PC-9 (cell line): ENCODE measurements around the gene MPPE1. TPM values are rescaled to one million over a fixed set of nuclear protein-coding genes. Genes with fewer than 3 reads are reported as not detected.

Experiments used
- BruUV-seq: library from RNA; stranded (reverse); fragments of 400-500 nt; replicated peaks from 2 replicates; lab custom pipeline; 2021; lab: Mats Ljungman, UMichigan
- CTCF ChIA-PET: fragments of 300-600 bp; sonication (Branson Sonifier 250); formaldehyde crosslinking; loops from one replicate; lab custom pipeline; 2022; ENCODE audit warnings: antibody characterized with exemption; lab: Charles Lee
- POLR2A ChIA-PET: fragments of 300-600 bp; sonication (Branson Sonifier 250); formaldehyde crosslinking; loops from one replicate; lab custom pipeline; 2022; ENCODE audit warnings: antibody characterized with exemption; ENCODE audit not compliant: unreplicated experiment; lab: Charles Lee
- DNase-seq, 2 experiments: peaks; one replicate each; pipeline versions ENCODE4 v3.0.0 to v3.0.0-alpha.2; 2015 to 2022; ENCODE audit warnings: mixed read lengths in 1 of 2
- H2AFZ ChIP-seq: fragments of 200-600 bp; sonication (generic); 2 replicates; pipeline ENCODE4 v1.8.1; 2017; ENCODE audit warnings: antibody characterized with exemption
- H3F3A ChIP-seq: fragments of 200-600 bp; sonication (generic); 2 replicates; pipeline ENCODE4 v1.8.1; 2017; ENCODE audit warnings: antibody characterized with exemption, mild to moderate bottlenecking, low read depth; ENCODE audit not compliant: insufficient read depth
- H3K27ac ChIP-seq: fragments of 200-600 bp; sonication (generic); 2 replicates; pipeline ENCODE4 v1.6.1; 2016; ENCODE audit warnings: mixed run types
- H3K27me3 ChIP-seq: fragments of 200-600 bp; sonication (generic); 2 replicates; pipeline ENCODE4 v1.6.1; 2016; ENCODE audit warnings: low read depth, mixed run types; ENCODE audit not compliant: insufficient read depth
- H3K36me3 ChIP-seq: fragments of 200-600 bp; sonication (generic); 2 replicates; pipeline ENCODE4 v1.6.1; 2016; ENCODE audit warnings: low read depth, mixed run types
- H3K4me1 ChIP-seq: fragments of 200-600 bp; sonication (generic); replicated peaks from 2 replicates; pipeline ENCODE4 v1.6.1; 2016; ENCODE audit warnings: mixed run types; ENCODE audit not compliant: insufficient read depth
- H3K4me2 ChIP-seq: fragments of 200-600 bp; sonication (generic); 2 replicates; pipeline ENCODE4 v1.6.1; 2017; ENCODE audit warnings: mixed run types
- H3K4me3 ChIP-seq: fragments of 200-600 bp; sonication (generic); 2 replicates; pipeline ENCODE4 v1.6.1; 2016; ENCODE audit warnings: mixed run types
- H3K79me2 ChIP-seq: fragments of 200-600 bp; sonication (generic); 2 replicates; pipeline ENCODE4 v1.6.1; 2017; ENCODE audit warnings: low read depth, mixed run types
- H3K9me2 ChIP-seq: fragments of 200-600 bp; sonication (generic); 2 replicates; pipeline ENCODE4 v1.8.1; 2017; ENCODE audit warnings: mild to moderate bottlenecking; ENCODE audit not compliant: insufficient read depth
- H3K9me3 ChIP-seq: fragments of 200-600 bp; sonication (generic); 2 replicates; pipeline ENCODE4 v1.8.1; 2016; ENCODE audit warnings: low read depth; ENCODE audit not compliant: insufficient read depth
- H4K20me1 ChIP-seq: fragments of 200-600 bp; sonication (generic); 2 replicates; pipeline ENCODE4 v1.8.1; 2017; ENCODE audit not compliant: insufficient read depth
- EZH2 ChIP-seq: fragments of 200-600 bp; sonication (generic); IDR thresholded peaks from 2 replicates; pipeline ENCODE4 v1.8.0; 2017; ENCODE audit warnings: antibody characterized with exemption, low read depth
- intact Hi-C: fragments of 100-400 bp; cut with micrococcal nuclease; formaldehyde crosslinking; loops from one replicate; pipeline ENCODE4 v1.10.0; 2022; ENCODE audit not compliant: unreplicated experiment
- total RNA-seq: library from RNA; stranded (reverse); gene quantifications from 2 replicates; pipeline ENCODE4 v1.2.3, GENCODE V29; 2021
- TF ChIP-seq, protein P1 (sequence below): fragments of 200-600 bp; sonication (generic); conservative IDR thresholded peaks from 2 replicates; pipeline ENCODE4 v1.6.1; 2017; ENCODE audit warnings: mixed run types, antibody characterized with exemption, mild to moderate bottlenecking, moderate library complexity

Gene MPPE1
- total RNA-seq, 1 experiment from 2014 or later, result 40.7 TPM

DNA sequence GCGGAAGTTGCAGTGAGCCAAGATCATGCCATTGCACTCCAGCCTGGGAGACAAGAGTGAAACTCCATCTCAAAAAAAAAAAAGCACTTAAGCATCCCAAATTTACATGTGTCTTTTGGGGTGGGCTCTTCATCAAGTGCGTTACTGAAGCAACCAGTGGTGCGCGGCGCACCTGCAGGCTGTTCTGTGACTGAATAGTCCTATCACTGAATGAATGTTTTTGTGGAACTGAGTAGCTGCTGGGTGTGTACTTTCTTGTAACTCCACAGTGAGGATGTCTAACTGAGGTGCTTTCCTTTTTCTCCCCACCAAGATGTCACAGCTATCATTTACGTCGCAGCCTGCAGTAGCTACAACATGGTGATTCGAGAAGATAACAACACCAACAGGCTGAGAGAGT lies 39.9 kb downstream of the MPPE1 start:
- Histone ChIP-seq H2AFZ (no peak overlapping the region), H3K36me3 (no peaks in the 10 kb centered on the region), H3K4me2 (no peak overlapping the region), H3F3A (no peaks in the 10 kb centered on the region; the same call in 1 of the 2 replicates), H3K27me3 (no peaks in the 10 kb centered on the region), H3K4me1 (no peaks in the 10 kb centered on the region), H4K20me1 (no peaks in the 10 kb centered on the region), H3K79me2 (no peaks in the 10 kb centered on the region), H3K4me3 (no peak overlapping the region), H3K9me2 (no peaks in the 10 kb centered on the region), H3K27ac (no peak overlapping the region), H3K9me3 (no peaks in the 10 kb centered on the region)
- ChIA-PET POLR2A (interaction anchor here (0.7 kb wide), 1 partner anchor 18 kb away, joined by 11 read pairs; no protein-coding TSS in a partner anchor), CTCF (interaction anchor here (0.7 kb wide), 1 partner anchor 327 kb away, joined by 4 read pairs; no protein-coding TSS in a partner anchor)
- no peak for TF ChIP-seq EZH2
- TF ChIP-seq, protein P1, sequence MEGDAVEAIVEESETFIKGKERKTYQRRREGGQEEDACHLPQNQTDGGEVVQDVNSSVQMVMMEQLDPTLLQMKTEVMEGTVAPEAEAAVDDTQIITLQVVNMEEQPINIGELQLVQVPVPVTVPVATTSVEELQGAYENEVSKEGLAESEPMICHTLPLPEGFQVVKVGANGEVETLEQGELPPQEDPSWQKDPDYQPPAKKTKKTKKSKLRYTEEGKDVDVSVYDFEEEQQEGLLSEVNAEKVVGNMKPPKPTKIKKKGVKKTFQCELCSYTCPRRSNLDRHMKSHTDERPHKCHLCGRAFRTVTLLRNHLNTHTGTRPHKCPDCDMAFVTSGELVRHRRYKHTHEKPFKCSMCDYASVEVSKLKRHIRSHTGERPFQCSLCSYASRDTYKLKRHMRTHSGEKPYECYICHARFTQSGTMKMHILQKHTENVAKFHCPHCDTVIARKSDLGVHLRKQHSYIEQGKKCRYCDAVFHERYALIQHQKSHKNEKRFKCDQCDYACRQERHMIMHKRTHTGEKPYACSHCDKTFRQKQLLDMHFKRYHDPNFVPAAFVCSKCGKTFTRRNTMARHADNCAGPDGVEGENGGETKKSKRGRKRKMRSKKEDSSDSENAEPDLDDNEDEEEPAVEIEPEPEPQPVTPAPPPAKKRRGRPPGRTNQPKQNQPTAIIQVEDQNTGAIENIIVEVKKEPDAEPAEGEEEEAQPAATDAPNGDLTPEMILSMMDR, result no peak
- intact Hi-C loops, result no loop called here
- DNase-seq, result no peak
- BruUV-seq, result no TSS peak

DNA sequence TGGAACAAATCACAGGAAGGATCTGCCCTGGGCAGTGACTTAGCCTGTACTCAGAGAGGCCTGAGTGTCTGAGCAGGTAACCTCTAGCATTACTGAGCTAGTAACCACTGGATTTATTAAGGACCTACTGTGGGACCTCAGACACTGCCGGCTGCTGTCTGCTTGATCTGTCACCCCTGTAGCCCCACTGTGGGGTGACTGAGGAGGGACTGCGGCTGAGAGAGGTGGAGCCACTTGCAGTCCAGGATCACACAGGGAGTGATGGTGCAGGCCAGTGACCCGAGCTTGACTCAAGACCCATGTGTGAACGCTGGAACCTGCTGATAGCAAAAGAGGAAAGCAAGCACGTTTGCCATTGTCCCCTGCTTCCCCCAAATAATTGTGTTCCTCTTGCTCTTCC lies 41.4 kb downstream of the MPPE1 start:
- intact Hi-C loops, result no loop called here
- H3K4me2 ChIP-seq, result no peak overlapping the region
- no peaks in the 10 kb centered on the region for H3K9me3 ChIP-seq
- no peaks in the 10 kb centered on the region for H3K79me2 ChIP-seq
- no peak overlapping the region for H3K27ac ChIP-seq
- H3K9me2 ChIP-seq, result no peaks in the 10 kb centered on the region
- ChIA-PET POLR2A (no interaction called here), CTCF (interaction anchor here (0.5 kb wide), 1 partner anchor 27 kb away, joined by 3 read pairs; no protein-coding TSS in a partner anchor)
- H2AFZ ChIP-seq, result no peak overlapping the region
- H3K4me1 ChIP-seq, result no peaks in the 10 kb centered on the region
- no peak overlapping the region for H3K4me3 ChIP-seq
- no peaks in the 10 kb centered on the region for H3K36me3 ChIP-seq
- no peaks in the 10 kb centered on the region for H3K27me3 ChIP-seq
- DNase-seq, result no peak
- no TSS peak for BruUV-seq
- no peaks in the 10 kb centered on the region for H4K20me1 ChIP-seq
- no peaks in the 10 kb centered on the region; the same call in 1 of the 2 replicates for H3F3A ChIP-seq
- TF ChIP-seq, protein P1, result no peak
- TF ChIP-seq EZH2, result no peak

DNA sequence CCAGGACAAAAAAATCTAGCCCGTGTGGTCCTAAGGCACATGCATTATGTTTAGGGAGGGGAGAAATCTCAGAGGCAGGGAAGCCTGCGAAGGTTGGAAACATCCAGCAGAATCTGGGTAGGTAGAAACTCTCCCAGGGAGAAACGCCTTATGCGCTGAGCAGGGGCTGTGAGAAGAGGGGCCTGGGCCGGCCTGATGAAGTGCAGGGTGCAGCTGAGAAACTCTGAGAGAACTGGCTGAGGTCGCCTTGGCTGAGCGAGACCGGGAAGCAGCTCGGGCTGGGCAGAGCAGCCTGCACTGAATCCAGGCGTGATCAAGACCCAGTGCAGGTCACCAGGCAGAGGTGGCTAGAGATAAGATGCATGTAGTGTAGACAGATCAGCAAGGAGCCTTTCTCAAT lies 41.8 kb downstream of the MPPE1 start:
- H3K27me3 ChIP-seq, result no peaks in the 10 kb centered on the region
- intact Hi-C loops, result no loop called here
- no peak overlapping the region for H2AFZ ChIP-seq
- no peaks in the 10 kb centered on the region for H3K9me3 ChIP-seq
- no peaks in the 10 kb centered on the region; the same call in 1 of the 2 replicates for H3F3A ChIP-seq
- no peaks in the 10 kb centered on the region for H3K36me3 ChIP-seq
- BruUV-seq, result no TSS peak
- ChIA-PET CTCF (interaction anchor here (0.5 kb wide), 1 partner anchor 27 kb away, joined by 3 read pairs; no protein-coding TSS in a partner anchor), POLR2A (no interaction called here)
- no peaks in the 10 kb centered on the region for H3K4me1 ChIP-seq
- H3K79me2 ChIP-seq, result no peaks in the 10 kb centered on the region
- H4K20me1 ChIP-seq, result no peaks in the 10 kb centered on the region
- TF ChIP-seq, protein P1, result no peak
- TF ChIP-seq EZH2, result no peak
- no peak for DNase-seq
- H3K4me2 ChIP-seq, result no peak overlapping the region
- no peak overlapping the region for H3K4me3 ChIP-seq
- no peaks in the 10 kb centered on the region for H3K9me2 ChIP-seq
- no peak overlapping the region for H3K27ac ChIP-seq
